Endothelial cell of hepatic sinusoid (primary cell): ENCODE results near the gene SVBP.
"Not testable (repeated sequence)": the region's sequence is repeated elsewhere in the genome, so short reads cannot be mapped to it uniquely, and the experiment has no call there.

Experiments
- in situ Hi-C: cut with HindIII; loops from 2 replicates; pipeline ENCODE4 v1.10.0; 2017; ENCODE audit warnings: low sequenced_read_pairs

Gene SVBP, protein sequence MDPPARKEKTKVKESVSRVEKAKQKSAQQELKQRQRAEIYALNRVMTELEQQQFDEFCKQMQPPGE

GRCh38 chr1:42816585-42817439 lies at the start of gene SVBP, which contains the start of gene ERMAP:
SVBP (minus strand) TSS chr1:42817397; CDS start chr1:42816544, 853 bp downstream.
ERMAP (plus strand) TSS chr1:42817122; CDS start chr1:42830449, 13,327 bp downstream.
- in situ Hi-C loops: no loop called here

DNA sequence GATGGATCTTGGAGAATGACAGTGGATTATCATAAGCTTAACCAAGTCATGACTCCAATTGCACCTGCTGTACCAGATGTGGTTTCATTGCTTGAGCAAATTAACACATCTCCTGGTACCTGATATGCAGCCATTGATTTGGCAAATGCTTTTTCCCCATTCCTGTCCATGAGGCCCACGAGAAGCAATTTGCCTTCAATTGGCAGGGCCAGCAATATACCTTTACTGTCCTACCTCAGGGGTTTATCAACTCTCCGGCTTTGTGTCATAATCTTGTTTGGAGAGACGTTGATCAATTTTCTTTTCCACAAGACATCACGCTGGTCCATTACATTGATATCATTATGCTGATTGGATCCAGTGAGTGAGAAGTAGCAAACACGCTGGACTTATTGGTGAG lies 49.4 kb upstream of the SVBP start:
- in situ Hi-C loops: no loop called here

DNA sequence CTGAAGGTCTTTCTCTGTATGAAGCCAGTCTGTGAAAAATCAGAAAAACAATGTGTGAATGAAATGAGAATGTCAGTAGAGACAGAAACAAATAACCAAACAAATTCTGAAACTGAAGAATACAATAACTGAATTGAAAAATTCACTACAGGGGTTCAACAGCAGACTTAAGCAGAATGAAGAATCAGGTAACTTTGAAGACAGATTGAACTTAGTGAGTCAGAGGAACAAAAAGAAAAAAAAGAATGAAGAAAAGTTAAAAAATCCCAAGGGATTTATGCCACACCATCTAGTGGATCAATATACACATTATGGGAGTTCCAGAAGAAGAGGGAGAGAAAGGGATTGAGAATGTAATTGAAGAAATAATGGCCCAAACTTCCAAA lies 43.8 kb upstream of the SVBP start:
- in situ Hi-C loops: no loop called here

DNA sequence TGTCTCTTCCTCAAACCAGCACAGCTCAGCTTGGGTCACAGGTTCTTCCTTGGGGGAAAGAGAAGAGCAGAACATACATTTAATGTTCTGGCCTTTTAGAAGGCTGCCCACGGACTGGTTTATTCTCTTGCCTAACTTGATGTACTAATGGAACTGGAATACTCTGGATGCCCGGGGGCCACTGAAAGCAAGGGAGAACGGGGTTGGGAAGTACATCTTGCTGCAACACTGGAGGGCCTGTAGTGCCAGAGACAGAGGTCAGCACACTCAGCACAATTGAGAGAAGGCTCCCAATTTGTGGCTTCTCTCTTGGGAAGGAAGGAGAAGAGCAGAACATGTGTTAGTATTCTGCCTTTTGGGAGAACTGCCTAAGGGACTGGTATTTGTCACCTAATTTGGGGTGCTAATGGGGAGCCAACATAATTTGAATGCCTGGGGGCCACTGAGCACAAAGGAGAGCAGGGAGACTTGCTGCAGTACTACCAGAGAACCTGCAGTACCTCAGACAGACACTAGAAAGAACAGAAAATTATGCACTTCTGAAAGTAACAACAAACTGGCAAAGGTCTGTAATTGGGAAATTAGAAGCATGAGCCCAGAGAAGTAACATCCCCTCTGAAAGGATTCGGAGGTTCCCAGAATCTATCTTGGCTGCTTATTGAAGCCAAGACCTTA lies 43.3 kb upstream of the SVBP start:
- in situ Hi-C loops: no loop called here

GRCh38 chr1:42859366-42859765 lies 42.2 kb upstream of the SVBP start:
- in situ Hi-C loops: not testable (repeated sequence)

DNA sequence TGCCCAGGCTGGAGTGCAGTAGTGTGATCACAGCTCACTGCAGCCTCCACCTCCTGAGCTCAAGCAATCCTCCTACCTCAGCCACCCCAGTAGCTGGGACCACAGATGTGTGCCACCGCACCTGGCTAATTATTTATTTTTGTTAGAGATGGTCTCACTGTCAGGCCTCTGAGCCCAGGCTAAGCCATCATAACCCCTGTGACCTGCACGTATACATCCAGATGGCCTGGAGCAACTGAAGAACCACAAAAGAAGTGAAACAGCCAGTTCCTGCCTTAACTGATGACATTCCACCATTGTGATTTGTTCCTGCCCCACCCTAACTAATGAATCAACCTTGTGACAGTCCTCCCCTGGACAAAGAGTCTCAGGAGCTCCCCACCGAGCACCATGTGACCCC lies 39.4 kb upstream of the SVBP start:
- in situ Hi-C loops: not testable (repeated sequence)

DNA sequence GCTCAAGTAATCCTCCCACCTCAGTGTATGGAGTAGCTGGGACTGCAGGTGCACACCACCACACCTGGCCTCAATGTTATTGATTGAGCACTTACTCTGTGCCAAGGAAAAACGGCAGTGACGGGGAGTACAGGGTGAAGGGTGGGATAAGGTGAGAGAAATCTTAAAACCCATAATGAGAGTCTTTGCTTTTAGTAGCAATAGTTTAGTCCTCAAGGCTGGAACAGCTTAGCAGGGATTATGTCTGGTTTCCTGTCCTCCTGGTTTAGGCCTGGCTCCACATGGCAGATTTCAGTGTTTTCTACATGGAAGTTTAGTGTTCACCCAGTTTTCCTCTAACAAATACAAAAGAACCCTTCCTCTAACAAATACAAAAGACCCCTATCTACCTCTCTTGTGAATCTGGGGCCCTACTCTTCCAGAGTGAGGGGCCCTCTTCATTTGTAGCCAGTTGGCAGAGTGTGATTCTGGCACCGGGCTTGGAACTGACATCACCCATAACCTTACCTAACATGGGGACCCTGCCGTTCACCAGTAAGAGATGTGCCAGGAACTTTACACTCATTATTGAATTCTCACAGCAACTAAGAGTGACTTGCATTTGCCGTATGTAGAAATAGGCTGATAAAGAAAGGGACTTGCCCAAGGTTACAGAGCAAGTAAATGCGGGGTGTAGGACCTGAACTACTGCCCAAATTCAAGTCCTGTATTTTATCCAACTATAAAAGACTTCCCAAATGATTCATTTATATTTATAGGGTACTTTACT lies 36.1 kb upstream of the SVBP start:
- in situ Hi-C loops: no loop called here

DNA sequence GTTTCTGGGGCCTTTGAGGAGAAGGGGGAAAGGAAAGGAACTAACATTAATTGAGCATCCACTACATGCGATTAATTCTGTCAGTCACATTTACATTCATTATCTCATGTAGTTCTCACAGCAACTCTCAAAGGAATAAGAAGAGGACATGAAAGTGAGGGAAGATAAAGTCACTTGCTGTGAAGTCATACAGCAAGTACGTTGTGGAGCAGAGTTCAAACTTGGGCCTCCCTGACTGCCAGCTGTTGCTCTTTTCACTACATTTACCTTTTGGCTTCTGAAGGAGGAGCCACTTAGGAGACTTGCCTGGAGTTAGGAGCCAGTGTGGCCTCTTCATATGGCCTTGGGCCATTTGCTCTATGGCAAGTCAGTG lies 35.4 kb upstream of the SVBP start:
- in situ Hi-C loops: no loop called here

- in situ Hi-C loops: no loop called here
These were observed 34.9 kb upstream of the SVBP start for GRCh38 chr1:42851960-42852607.

DNA sequence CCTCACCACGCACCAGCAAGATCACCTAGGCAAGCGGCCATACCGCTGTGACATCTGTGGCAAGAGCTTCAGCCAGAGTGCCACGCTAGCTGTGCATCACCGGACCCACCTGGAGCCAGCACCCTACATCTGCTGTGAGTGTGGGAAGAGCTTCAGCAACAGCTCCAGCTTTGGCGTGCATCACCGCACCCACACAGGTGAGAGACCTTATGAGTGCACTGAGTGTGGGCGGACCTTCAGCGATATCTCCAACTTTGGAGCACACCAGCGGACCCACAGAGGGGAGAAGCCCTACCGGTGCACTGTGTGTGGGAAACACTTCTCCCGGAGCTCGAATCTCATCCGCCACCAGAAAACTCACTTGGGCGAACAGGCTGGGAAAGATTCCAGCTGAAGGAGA lies 34.2 kb upstream of the SVBP start:
- in situ Hi-C loops: no loop called here

- in situ Hi-C loops: no loop called here
These were observed 32.7 kb upstream of the SVBP start for GRCh38 chr1:42849944-42850343.

DNA sequence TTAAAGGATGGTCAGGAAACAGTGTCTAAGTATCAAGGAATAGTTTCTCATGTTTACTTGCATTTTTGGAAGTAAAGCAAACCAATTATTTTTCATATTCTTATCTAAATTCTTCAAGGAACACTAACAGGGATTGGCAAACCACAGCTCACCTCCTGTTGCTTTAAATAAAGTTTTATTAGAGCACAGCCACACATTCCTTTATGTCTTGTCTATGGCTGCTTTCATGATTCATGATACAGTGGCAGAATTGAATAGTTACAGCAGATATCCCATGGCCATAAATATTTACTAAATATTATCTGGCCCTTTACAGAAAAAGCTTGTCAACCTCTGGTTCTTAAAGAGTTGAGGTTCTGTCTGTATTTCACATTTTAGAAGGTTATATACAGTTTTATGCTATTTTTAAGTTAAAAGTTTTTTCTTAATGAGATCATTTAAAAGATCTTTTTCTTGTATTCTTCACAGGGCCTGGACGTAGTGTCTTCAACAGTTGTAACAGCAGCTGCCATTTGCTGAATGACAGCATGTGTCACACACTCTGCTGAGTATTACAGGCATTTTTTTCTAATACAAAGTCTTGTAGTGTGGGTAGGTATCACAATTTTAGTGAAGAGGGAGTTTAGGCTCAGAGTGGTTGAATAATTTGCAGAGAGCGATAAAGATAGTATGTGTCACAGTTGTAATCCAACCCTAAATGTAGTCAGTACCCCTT lies 31.8 kb upstream of the SVBP start:
- in situ Hi-C loops: no loop called here

- in situ Hi-C loops: no loop called here
These were observed 30.7 kb upstream of the SVBP start for GRCh38 chr1:42847721-42848460.

GRCh38 chr1:42847111-42847595 lies 30.0 kb upstream of the SVBP start:
- in situ Hi-C loops: no loop called here

- in situ Hi-C loops: no loop called here
These were observed 29.3 kb upstream of the SVBP start, which contains the start of gene ZNF691 for GRCh38 chr1:42846257-42847110. ZNF691 (plus strand) TSS chr1:42846613; CDS start chr1:42849659, 3,046 bp downstream.

- in situ Hi-C loops: no loop called here
These were observed 28.7 kb upstream of the SVBP start for GRCh38 chr1:42845866-42846256.

DNA sequence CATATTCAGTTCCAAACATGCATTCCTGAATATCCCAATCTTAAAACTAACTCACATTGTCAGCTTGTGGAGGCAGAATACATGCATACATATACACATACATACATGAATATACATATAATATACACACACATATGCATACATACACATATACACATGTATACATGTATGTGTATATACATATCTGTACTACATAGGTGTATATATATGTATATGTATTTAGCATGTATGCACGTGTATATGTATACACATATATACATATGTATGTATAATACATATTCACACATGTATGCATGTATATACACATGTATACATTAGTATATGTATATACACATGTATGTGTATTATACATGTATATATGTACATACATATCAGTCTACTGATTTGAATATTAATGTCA lies 28.0 kb upstream of the SVBP start:
- in situ Hi-C loops: no loop called here

DNA sequence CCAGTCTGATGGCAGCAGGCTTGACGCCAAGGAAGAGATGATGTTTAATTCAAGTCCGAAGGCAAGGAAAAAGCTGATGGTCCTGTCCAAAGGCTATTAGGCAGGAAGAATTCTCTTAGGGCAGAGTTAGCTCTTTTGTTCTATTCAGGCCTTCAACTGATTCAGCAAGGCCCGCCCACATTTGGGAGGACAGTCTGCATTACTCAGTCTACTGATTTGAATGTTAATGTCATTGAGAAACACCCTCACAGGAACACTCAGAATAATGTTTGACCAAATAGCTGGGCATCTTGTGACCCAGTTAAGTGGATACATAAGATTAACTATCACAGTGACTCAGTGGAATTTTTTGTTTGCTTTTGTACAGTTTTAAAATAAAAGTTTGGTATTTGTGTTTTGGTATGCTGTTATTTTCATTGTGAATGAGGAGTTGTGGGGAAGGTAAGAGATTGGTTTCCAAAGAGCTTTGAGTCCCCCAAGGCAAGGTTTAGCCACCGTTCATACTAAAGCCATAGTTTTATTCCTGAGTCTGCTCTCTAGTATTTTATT lies 27.5 kb upstream of the SVBP start:
- in situ Hi-C loops: no loop called here
